ENCODE results near the gene FTO. TPM values are rescaled to one million over a fixed set of nuclear protein-coding genes. Genes with fewer than 3 reads are reported as not detected.

The FTO gene
- polyA plus RNA-seq, 1 donor from 2014 or later = 80.1 TPM

GRCh38 chr16:53876811-53877210 lies 172.9 kb downstream of the FTO start:
- H3K4me3 ChIP-seq (ENCODE audit: low read length) = no peak overlapping the region
- no peaks in the 10 kb centered on the region for H3K79me2 ChIP-seq (replicated peaks; ENCODE audit: insufficient read depth, low read length)
- no peak overlapping the region for H3K9ac ChIP-seq (ENCODE audit: low read length)
- no peaks in the 10 kb centered on the region for H3F3A ChIP-seq (ENCODE audit: insufficient read depth, low read length, poor library complexity, severe bottlenecking)
- H4K20me1 ChIP-seq (ENCODE audit: insufficient read depth) = no peaks in the 10 kb centered on the region
- no peak for TF ChIP-seq TAF1 (IDR thresholded peaks at IDR 0.05; ENCODE audit: low read depth)
- TF ChIP-seq EZH2 (IDR thresholded peaks at IDR 0.05; ENCODE audit: borderline replicate concordance, insufficient read depth, low read length, poor library complexity, severe bottlenecking) = no peak
- TF ChIP-seq RAD21 (conservative IDR thresholded peaks at IDR 0.05) = no peak
- TF ChIP-seq MXI1 (conservative IDR thresholded peaks at IDR 0.05; ENCODE audit: poor library complexity, severe bottlenecking) = no peak
- H3K27ac ChIP-seq (ENCODE audit: low read length) = no peak overlapping the region
- no peak overlapping the region for H3K4me2 ChIP-seq (ENCODE audit: low read length)
- no peak overlapping the region for H2AFZ ChIP-seq (ENCODE audit: low read depth, low read length)
- no peaks in the 10 kb centered on the region for H3K9me3 ChIP-seq (ENCODE audit: low read length)
- no peaks in the 10 kb centered on the region for H3K27me3 ChIP-seq (ENCODE audit: insufficient read depth, low read depth, low read length)
- no peaks in the 10 kb centered on the region for H3K9me2 ChIP-seq (ENCODE audit: insufficient read depth, low read length)
- peaks cover 3% of the 10 kb centered on the region for H3K36me3 ChIP-seq (ENCODE audit: insufficient read depth, low read length)

DNA sequence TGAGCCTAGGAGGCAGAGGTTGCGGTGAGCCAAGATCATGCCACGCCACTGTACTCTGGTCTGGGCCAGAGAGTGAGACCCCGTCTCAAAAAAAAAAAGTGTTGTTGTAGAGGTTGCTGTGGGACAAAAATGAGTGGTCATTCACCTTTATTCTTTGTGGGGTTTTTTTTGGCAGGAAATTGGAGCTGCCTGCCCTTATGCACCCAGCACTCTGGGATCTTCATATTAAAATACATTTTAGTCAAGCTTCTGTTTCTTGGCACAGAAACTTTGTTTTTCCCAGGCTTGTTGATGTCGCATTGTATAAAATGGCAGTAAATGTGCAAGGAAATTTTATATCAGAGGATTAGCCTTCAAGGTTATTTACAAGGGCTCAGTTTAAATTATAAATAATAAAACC lies 174.3 kb downstream of the FTO start:
- Histone ChIP-seq H3K79me2 (replicated peaks; ENCODE audit: insufficient read depth, low read length) (no peaks in the 10 kb centered on the region), H3K9ac (ENCODE audit: low read length) (no peak overlapping the region), H2AFZ (ENCODE audit: low read depth, low read length) (no peak overlapping the region), H3K27ac (ENCODE audit: low read length) (no peak overlapping the region), H3F3A (ENCODE audit: insufficient read depth, low read length, poor library complexity, severe bottlenecking) (no peaks in the 10 kb centered on the region), H4K20me1 (ENCODE audit: insufficient read depth) (no peaks in the 10 kb centered on the region), H3K9me3 (ENCODE audit: low read length) (no peaks in the 10 kb centered on the region), H3K4me3 (ENCODE audit: low read length) (no peak overlapping the region), H3K4me2 (ENCODE audit: low read length) (no peak overlapping the region), H3K9me2 (ENCODE audit: insufficient read depth, low read length) (no peaks in the 10 kb centered on the region), H3K36me3 (ENCODE audit: insufficient read depth, low read length) (peaks cover 3% of the 10 kb centered on the region), H3K27me3 (ENCODE audit: insufficient read depth, low read depth, low read length) (no peaks in the 10 kb centered on the region)
- no peak for TF ChIP-seq EP300 (conservative IDR thresholded peaks at IDR 0.05; ENCODE audit: poor library complexity, severe bottlenecking)
- no peak for TF ChIP-seq TAF1 (IDR thresholded peaks at IDR 0.05; ENCODE audit: low read depth)
- TF ChIP-seq EZH2 (IDR thresholded peaks at IDR 0.05; ENCODE audit: borderline replicate concordance, insufficient read depth, low read length, poor library complexity, severe bottlenecking) = no peak
- TF ChIP-seq REST (IDR thresholded peaks at IDR 0.05; ENCODE audit: borderline replicate concordance) = no peak
- TF ChIP-seq MXI1 (conservative IDR thresholded peaks at IDR 0.05; ENCODE audit: poor library complexity, severe bottlenecking) = no peak

- H3K9me3 ChIP-seq (ENCODE audit: low read length) = no peaks in the 10 kb centered on the region
- H3K9me2 ChIP-seq (ENCODE audit: insufficient read depth, low read length) = no peaks in the 10 kb centered on the region
- TF ChIP-seq MXI1 (conservative IDR thresholded peaks at IDR 0.05; ENCODE audit: poor library complexity, severe bottlenecking) (no peak), SMC3 (conservative IDR thresholded peaks at IDR 0.05; ENCODE audit: poor library complexity) (no peak), EZH2 (IDR thresholded peaks at IDR 0.05; ENCODE audit: borderline replicate concordance, insufficient read depth, low read length, poor library complexity, severe bottlenecking) (no peak), TAF1 (IDR thresholded peaks at IDR 0.05; ENCODE audit: low read depth) (no peak), REST (IDR thresholded peaks at IDR 0.05; ENCODE audit: borderline replicate concordance) (no peak), RAD21 (conservative IDR thresholded peaks at IDR 0.05) (no peak), POLR2AphosphoS5 (IDR thresholded peaks at IDR 0.05) (no peak), EP300 (conservative IDR thresholded peaks at IDR 0.05; ENCODE audit: poor library complexity, severe bottlenecking) (no peak)
- TF ChIP-seq, protein P1, sequence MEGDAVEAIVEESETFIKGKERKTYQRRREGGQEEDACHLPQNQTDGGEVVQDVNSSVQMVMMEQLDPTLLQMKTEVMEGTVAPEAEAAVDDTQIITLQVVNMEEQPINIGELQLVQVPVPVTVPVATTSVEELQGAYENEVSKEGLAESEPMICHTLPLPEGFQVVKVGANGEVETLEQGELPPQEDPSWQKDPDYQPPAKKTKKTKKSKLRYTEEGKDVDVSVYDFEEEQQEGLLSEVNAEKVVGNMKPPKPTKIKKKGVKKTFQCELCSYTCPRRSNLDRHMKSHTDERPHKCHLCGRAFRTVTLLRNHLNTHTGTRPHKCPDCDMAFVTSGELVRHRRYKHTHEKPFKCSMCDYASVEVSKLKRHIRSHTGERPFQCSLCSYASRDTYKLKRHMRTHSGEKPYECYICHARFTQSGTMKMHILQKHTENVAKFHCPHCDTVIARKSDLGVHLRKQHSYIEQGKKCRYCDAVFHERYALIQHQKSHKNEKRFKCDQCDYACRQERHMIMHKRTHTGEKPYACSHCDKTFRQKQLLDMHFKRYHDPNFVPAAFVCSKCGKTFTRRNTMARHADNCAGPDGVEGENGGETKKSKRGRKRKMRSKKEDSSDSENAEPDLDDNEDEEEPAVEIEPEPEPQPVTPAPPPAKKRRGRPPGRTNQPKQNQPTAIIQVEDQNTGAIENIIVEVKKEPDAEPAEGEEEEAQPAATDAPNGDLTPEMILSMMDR (IDR thresholded peaks at IDR 0.05; ENCODE audit: poor library complexity, severe bottlenecking) = no peak
- no peaks in the 10 kb centered on the region for H3K27me3 ChIP-seq (ENCODE audit: insufficient read depth, low read depth, low read length)
- no peaks in the 10 kb centered on the region for H3F3A ChIP-seq (ENCODE audit: insufficient read depth, low read length, poor library complexity, severe bottlenecking)
- H3K36me3 ChIP-seq (ENCODE audit: insufficient read depth, low read length) = no peaks in the 10 kb centered on the region
- no peak overlapping the region for H3K4me2 ChIP-seq (ENCODE audit: low read length)
- H3K27ac ChIP-seq (ENCODE audit: low read length) = no peak overlapping the region
- H3K4me3 ChIP-seq (ENCODE audit: low read length) = no peak overlapping the region
- no peak overlapping the region for H3K9ac ChIP-seq (ENCODE audit: low read length)
- no peak overlapping the region for H2AFZ ChIP-seq (ENCODE audit: low read depth, low read length)
- no peaks in the 10 kb centered on the region for H4K20me1 ChIP-seq (ENCODE audit: insufficient read depth)
- no peaks in the 10 kb centered on the region for H3K79me2 ChIP-seq (replicated peaks; ENCODE audit: insufficient read depth, low read length)
These were observed 177.4 kb downstream of the FTO start for GRCh38 chr16:53881371-53881770.

Data from neural cell (in vitro differentiated cells).